RPMI8226 (cell line): ENCODE results near the gene NBR1.
"Not testable (repeated sequence)": the region's sequence is repeated elsewhere in the genome, so short reads cannot be mapped to it uniquely, and the experiment has no call there.

Source experiments
- DNase-seq: peaks from one replicate; pipeline ENCODE4 v3.0.0-alpha.2; 2015

NBR1 gene

DNA sequence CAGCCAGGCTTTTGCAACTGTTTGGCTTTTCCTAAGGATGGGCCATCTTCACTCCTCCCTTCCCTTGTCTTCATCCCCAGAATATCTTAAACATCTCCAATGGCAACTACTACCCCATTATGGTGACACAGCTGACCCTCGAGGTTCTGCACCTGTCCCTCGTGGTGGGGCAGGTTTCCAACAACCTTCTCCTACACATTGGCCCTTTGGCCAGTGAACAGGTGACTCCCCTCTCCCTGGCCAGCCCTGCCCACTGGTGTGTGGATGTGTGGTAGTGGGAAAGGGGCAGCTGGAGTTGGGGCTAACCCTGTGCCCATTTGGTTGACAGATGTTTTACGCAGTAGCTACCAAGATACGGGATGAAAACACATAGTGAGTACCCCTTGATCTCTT, 45.4 kb downstream of the NBR1 start:
- no peak for DNase-seq

DNA sequence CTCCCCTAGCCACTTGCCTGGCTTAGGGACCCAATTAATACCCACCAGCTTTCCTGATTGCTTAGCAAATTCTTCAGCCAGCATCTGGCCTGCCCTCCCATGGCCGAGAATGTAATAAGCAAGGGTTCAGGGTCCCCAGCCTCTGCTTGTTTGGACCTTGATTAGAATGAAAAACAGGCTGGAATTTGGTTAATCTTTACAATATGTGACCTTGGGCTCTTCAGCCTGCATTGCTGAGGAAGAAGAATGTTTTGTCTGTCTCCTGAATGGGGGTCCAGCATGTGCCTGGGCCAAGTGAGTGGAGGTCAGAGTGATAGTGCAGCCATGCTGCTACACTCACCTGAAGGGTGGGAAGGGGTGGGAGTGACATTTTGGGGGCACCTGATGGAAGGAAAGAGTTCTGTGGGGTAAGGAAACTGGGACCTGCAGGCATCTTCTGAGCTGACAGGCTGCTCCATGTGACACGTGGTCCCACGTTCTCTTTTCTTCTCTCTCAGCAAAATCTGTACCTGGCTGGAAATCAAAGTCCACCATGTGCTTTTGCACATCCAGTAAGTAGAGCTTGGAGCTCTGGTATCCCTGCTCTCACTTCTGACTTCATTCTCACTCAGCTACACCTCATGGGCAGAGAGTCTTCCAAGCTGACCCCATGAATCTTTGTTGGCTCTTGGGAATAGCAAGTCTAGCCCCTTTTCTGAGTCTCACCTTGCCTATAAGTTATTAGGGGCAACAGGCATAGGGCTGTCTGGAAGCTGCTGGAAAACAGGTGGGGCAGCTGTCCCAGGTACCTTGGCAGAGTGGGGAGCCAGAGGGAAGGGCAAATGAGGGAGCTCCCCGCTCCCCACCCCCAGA, 46.0 kb downstream of the NBR1 start:
- DNase-seq: no peak

DNA sequence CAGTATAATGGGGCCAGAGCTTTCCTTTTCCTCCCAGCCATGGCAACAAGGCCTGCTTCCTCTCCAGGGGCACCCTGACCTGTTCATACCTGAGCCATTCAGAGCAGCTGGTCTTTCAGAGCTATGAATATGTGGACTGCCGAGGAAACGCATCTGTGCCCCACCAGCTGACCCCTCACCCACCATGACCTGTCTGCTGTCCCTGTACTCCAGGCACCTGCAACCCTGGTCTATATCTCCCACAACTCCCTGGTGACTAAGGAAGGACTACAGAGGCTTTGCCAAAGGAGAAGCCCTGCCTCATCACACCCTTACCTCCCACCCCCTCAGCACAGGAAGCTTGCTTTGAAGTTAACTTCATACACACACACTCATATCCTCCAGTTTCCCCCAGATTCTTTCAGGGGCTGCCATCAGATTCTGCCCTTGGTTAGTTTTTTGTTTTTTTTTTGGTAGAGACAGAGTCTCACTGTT, 46.6 kb downstream of the NBR1 start:
- DNase-seq: no peak

DNA sequence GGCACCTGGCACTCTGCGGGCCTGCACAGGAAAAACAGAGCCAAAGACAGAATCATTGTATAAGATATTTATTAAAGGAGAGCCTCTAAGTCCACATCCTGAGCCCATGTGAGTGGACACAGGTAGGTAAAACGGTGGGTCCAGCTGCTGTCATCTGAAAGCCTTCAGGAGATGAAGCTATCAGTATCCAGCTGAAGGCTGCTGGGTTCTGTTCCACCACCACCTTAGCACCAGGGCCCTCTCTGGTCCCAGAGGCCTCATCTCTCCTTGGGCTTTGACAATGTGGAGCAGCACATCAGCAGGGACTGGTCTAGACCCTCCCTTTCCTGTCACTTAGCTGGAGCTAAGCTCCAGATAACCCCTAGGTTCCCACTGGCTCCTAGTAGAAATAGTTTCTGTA, 48.0 kb downstream of the NBR1 start:
- no peak for DNase-seq

DNA sequence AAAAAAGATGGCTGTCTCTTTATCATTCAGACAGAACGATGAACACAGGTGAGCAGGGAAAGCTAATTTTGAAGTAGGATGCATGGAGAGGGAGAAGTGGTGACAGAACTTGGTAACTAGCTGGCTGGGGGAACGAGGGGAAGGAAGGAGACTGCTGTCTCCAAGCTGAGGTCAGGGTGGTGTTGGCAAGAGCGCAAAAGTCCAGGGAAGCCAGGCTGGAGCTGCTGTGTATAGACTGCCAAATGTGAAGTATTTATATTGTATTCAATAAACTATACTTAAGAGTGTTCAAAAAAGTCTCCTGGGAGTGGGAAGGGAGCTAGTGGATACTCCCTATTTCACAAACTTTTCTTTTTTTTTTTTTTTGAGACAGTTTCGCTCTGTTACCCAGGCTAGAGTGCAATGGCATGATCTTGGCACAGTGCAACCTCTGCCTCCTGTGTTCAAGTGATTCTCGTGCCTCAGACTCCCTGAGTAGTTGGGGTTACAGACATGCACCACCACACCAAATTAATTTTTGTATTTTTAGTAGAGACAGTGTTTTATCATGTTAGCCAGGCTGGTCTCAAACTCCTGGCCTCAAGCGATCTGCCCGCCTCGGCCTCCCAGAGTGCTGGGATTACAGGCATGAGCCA, 48.8 kb downstream of the NBR1 start:
- DNase-seq: no peak

DNA sequence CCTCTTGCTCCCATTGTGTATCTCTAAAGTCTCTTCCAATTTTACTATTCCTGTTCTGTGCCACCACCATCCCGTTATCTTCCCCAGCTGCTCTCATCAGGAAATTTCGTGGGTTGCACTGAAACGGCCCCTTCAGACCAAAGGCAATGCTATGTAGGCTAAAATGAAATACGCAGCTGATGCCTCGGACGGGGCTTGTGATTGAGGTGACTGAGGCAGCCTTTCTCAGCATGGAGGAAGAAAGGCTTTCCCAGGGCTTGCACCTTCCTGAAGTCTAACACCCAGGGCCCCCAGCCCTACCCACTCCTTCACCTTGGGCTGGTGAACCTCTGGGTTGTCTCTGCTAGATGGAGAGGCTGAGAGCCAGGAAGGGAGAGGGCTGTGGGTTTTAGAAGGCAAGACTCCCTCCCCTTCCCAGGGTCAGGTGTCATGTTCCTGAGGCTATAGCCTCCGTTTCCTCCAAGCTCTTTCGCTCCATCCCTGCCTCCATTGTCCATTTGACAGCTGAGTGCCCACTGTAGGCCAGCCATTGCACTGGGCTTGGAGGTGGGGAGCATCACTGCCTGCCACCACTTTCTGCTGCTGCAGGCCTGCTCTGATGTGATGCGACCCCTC, 49.6 kb downstream of the NBR1 start:
- no peak for DNase-seq

DNA sequence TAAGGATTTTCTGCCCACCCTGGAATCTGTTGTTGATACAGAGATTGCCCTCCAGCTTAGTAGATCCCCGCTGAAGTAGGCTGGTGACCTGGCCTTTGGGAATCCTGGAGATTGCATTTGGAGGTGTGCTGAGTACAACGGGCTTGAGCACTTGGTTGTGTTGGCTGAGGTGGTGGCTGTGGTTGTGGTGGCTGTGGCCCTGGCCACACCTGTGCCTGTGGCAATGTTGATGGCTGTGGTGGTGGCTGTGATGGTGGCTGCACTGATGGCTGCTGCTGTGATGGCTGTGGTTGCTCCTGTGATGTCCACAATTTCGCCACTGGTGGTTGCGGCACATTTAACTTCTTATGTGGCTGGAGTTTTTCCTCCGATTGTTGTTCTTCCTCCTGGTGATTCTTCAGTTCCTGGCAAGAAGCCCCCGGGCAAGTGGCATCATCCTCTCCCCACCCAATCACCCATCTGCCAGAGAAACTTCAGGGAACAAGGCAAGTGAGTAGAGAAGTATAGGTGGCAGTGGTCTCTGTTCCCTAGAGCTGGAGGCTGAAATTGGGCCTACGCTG, 53.2 kb downstream of the NBR1 start:
- no peak for DNase-seq

DNA sequence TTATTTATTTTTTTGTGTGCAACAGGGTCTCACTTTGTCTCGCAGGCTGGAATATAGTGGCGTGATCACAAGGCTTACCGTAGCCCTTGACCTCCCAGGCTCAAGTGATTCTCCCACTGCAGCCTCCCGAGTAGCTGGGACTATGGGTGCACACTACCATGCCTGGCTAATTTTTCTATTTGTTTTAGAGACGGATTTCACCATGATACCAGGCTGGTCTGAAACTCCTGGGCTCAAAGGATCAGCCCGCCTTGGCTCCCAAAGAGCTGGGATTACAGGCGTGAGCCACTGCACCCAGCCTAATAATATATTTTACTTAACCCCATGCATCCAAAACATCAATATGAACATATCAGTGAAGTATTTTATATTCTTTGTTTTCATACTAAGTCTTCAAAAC, 55.4 kb downstream of the NBR1 start:
- DNase-seq: no peak

DNA sequence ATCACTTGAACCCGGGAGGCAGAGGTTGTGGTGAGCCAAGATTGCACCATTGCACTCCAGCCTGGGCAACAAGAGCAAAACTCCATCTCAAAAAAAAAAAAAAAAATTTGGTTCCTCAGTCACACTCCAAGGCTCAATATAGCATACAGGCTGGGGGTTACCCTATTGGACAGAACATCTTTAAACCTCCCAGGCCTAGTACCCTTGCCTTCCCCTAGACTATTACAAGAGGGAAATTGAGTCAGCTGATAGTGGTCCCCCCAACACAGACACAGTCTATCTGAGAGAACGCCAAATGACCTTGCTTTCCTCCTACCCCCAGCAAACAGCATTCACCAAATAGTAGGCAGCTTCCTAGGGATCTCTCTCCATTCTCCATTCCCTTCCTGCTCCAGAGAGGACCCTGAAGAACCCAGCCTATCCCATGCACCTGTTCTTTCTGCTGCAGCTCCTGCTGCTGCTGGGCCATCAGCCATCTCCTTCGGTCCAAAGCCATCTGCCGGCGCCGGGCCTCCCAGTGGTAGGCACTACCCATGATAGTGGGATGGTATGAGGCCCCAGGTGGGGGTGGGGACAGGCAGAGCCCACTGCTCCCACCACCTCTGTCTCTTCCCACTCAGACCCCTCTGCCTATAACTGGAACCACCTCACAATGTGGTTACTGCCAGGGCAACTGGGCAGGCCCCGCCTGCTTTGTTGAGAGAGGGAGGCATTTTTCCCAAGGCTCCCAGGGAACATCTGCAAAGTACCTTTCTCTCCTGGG, 57.2 kb downstream of the NBR1 start, which contains the start of gene CCDC200:
CCDC200 (minus strand) TSS at position 604 of the 763 bp plus-strand sequence; CDS start at position 535, 69 bp downstream.
- DNase-seq: not testable (repeated sequence)

DNA sequence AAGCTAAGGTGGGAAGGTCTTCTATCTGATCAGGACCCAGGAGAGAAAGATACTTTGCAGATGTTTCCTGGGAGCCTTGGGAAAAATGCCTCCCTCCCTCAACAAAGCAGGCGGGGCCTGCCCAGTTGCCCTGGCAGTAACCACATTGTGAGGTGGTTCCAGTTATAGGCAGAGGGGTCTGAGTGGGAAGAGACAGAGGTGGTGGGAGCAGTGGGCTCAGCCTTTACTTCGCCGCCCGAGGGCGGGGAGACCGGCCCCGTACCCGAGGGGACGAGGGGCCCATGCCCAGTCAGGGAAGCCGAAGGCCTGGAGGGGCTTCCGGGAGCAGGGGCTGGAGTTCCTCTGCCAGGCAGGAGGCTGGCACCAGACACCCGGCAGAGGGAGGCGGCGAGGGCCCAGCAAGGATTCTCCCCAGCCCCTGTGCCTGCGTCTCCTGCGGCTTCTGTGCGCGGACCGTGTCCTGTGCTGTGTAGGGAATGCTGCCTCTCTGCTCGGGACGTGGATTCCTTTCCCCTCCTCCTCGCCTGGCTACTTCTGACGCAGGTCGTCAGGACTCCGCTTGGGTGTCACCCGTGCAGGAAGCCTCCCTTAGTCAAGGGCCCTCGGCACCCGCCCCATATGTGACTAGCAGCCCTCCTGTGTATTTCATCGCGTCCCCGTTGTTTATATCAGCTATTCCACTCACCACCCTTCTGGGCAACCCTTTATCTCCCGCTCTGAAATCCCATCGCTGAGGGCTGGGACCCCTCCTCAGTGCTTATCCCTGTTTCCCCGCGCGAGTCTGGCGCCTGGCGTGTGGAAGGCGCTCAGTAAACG, 60.4 kb downstream of the NBR1 start:
- DNase-seq: not testable (repeated sequence)

DNA sequence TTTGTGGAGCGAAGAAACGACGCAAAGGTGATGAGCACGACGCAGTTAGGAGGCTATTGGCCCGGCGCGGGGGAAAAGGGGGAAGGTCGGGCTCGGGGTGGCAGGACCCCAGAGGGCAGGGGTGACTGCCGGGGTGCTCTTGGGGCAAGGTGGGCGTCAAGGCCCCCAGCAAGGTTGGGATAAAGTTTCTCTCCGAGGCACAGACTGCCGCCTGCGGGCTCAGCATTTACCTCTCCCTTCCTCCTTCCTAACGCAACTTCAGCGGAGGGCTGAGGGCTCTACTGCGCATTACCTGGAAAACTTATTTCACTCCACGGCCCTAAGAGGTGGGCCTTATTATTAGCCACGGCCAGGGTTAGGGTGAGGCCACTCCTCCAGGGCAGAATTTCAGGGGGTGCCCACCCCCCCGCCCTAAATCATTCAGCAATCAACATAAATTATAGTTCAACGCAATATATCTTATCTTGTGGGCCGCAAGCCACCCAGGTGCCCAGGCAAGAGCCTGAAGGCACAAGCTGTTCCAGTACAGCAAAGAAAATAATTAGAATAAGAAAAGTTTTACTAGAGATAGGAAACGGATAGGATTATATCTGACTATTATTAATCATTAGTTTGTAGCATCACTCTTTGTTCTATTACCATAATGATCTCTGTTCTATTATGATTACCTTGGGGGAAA, 61.1 kb downstream of the NBR1 start:
- DNase-seq: not testable (repeated sequence)

DNA sequence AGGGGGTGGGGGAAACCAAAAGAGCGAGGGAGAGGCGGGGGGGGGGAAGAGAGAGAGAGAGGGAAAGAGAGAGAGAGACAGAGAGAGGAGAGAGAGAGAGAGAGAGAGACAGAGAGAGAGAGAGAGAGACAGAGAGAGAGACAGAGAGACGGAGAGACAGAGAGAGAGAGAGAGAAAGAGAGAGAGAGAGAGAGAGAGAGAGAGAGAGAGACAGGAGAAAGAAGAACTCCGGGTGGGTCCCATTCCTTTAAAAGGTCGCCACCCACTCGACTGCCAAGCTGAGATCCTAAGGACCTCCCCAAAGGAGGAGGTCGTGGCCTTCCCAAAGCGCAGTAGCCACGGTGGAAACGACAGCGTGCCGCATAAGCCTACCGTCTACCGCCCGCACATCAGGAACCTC, 62.2 kb downstream of the NBR1 start:
- not testable (repeated sequence) for DNase-seq

DNA sequence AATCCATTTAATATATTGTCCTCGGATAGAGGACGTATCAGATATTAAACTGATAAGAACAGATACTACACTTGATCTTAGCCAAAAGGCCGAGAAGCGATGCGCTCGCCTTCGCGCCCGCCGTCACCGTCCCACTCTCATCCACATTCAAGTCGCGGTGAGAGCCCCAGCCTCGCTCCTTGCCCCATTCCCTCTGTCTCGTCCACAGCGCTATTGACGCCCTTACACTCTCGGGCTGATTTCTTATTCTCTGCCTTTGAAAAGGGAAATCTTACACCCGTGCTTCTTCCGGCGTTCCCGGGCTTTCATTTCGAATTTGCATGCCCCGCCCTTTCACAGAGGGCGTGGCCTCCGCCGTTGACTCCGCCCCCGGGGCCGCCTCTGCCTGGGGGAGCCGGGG, 62.9 kb downstream of the NBR1 start, which contains the start of gene RNU2-1:
RNU2-1 (minus strand) TSS at position 101 of the 400 bp plus-strand sequence.
- DNase-seq: not testable (repeated sequence)

DNA sequence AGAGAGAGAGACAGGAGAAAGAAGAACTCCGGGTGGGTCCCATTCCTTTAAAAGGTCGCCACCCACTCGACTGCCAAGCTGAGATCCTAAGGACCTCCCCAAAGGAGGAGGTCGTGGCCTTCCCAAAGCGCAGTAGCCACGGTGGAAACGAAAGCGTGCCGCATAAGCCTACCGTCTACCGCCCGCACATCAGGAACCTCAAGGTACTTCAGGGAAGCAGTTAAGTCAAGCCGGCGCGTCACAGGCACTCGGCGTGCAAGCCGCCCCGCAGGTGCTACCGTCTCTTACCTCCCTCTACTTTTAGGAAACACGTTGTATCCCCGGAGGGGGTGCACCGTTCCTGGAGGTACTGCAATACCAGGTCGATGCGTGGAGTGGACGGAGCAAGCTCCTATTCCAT, 68.6 kb downstream of the NBR1 start:
- not testable (repeated sequence) for DNase-seq

DNA sequence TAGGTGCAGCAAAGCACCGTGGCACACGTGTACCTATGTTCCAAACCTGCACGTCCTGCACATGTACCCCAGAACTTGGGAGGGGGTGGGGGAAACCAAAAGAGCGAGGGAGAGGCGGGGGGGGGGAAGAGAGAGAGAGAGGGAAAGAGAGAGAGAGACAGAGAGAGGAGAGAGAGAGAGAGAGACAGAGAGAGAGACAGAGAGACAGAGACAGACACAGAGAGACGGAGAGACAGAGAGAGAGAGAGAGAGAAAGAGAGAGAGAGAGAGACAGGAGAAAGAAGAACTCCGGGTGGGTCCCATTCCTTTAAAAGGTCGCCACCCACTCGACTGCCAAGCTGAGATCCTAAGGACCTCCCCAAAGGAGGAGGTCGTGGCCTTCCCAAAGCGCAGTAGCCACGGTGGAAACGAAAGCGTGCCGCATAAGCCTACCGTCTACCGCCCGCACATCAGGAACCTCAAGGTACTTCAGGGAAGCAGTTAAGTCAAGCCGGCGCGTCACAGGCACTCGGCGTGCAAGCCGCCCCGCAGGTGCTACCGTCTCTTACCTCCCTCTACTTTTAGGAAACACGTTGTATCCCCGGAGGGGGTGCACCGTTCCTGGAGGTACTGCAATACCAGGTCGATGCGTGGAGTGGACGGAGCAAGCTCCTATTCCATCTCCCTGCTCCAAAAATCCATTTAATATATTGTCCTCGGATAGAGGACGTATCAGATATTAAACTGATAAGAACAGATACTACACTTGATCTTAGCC, 69.8 kb downstream of the NBR1 start:
- DNase-seq: not testable (repeated sequence)

DNA sequence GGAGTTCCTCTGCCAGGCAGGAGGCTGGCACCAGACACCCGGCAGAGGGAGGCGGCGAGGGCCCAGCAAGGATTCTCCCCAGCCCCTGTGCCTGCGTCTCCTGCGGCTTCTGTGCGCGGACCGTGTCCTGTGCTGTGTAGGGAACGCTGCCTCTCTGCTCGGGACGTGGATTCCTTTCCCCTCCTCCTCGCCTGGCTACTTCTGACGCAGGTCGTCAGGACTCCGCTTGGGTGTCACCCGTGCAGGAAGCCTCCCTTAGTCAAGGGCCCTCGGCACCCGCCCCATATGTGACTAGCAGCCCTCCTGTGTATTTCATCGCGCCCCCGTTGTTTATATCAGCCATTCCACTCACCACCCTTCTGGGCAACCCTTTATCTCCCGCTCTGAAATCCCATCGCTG, 75.4 kb downstream of the NBR1 start:
- DNase-seq: not testable (repeated sequence)
